Bronchial epithelial cell (primary cell): ENCODE measurements around the gene MICAL2. TPM values are rescaled to one million over a fixed set of nuclear protein-coding genes. Genes with fewer than 3 reads are reported as not detected.

ENCODE experiments used
- DNase-seq: peaks from one replicate; pipeline ENCODE4 v3.0.0-alpha.2; 2010; ENCODE audit warnings: low read depth
- FAIRE-seq: peaks from 2 replicates; lab custom pipeline; 2011; peaks lifted over from hg19 to GRCh38; lab: Jason Lieb, UNC
- H3K27me3 ChIP-seq: 2 replicates; pipeline ENCODE4 v1.5.1; 2011; ENCODE audit warnings: low read length; ENCODE audit not compliant: control insufficient read depth, insufficient read depth
- H3K36me3 ChIP-seq: 2 replicates; pipeline ENCODE4 v1.5.1; 2011; ENCODE audit warnings: low read length; ENCODE audit not compliant: control insufficient read depth, insufficient read depth
- H3K4me3 ChIP-seq: 2 replicates; pipeline ENCODE4 v1.5.1; 2011; ENCODE audit warnings: mild to moderate bottlenecking, low read depth, low read length, control low read depth
- CTCF ChIP-seq: IDR thresholded peaks from 2 replicates; pipeline ENCODE4 v1.5.1; 2011; ENCODE audit warnings: mild to moderate bottlenecking, moderate library complexity, low read length, control low read depth, inconsistent platforms; ENCODE audit not compliant: insufficient read depth, severe bottlenecking
- total RNA-seq: library from RNA; depleted of rRNA; stranded (reverse); fragments of >200 nt; gene quantifications from 2 replicates; pipeline ENCODE4 v1.2.1, GENCODE V29; 2014

The MICAL2 gene
- total RNA-seq, 1 donor from 2014 or later: 75.0 TPM

GRCh38 chr11:12280838-12281565 is 170.6 kb downstream of the MICAL2 start:
- FAIRE-seq (no peak), DNase-seq (peak; percentile 67)
- no peaks in the 10 kb centered on the region for H3K27me3 ChIP-seq
- no peak for TF ChIP-seq CTCF
- peaks cover 1% of the 10 kb centered on the region for H3K36me3 ChIP-seq
- no peak overlapping the region for H3K4me3 ChIP-seq

GRCh38 chr11:12281571-12282478 is 171.4 kb downstream of the MICAL2 start:
- DNase-seq: peak; percentile 73
- no peaks in the 10 kb centered on the region for H3K27me3 ChIP-seq
- H3K36me3 ChIP-seq: peaks cover 1% of the 10 kb centered on the region
- no peak overlapping the region for H3K4me3 ChIP-seq
- FAIRE-seq: peak; percentile 40
- TF ChIP-seq CTCF: peak; percentile 86

GRCh38 chr11:12282676-12283075 is 172.3 kb downstream of the MICAL2 start:
- DNase-seq (peak; percentile 74), FAIRE-seq (no peak)
- Histone ChIP-seq H3K4me3 (no peak overlapping the region), H3K27me3 (no peaks in the 10 kb centered on the region), H3K36me3 (peaks cover 1% of the 10 kb centered on the region)
- no peak for TF ChIP-seq CTCF

- H3K36me3 ChIP-seq: peaks cover 1% of the 10 kb centered on the region
- H3K4me3 ChIP-seq: no peak overlapping the region
- TF ChIP-seq CTCF: no peak
- FAIRE-seq (no peak), DNase-seq (no peak)
- no peaks in the 10 kb centered on the region for H3K27me3 ChIP-seq
Measured at GRCh38 chr11:12284316-12285050, 174.1 kb downstream of the MICAL2 start.

- FAIRE-seq (no peak), DNase-seq (peak; percentile 68)
- H3K36me3 ChIP-seq: peaks cover 1% of the 10 kb centered on the region
- no peak overlapping the region for H3K4me3 ChIP-seq
- TF ChIP-seq CTCF: no peak
- H3K27me3 ChIP-seq: no peaks in the 10 kb centered on the region
Measured at GRCh38 chr11:12285106-12285505, 174.7 kb downstream of the MICAL2 start.
